HPDE6-E6E7 (cell line): Measurements from ENCODE around the gene ART3.

ENCODE experiments used
- DNase-seq: peaks from one replicate; pipeline ENCODE4 v3.0.0; 2011; ENCODE audit warnings: missing footprints; ENCODE audit errors: extremely low spot score

ART3 gene

DNA sequence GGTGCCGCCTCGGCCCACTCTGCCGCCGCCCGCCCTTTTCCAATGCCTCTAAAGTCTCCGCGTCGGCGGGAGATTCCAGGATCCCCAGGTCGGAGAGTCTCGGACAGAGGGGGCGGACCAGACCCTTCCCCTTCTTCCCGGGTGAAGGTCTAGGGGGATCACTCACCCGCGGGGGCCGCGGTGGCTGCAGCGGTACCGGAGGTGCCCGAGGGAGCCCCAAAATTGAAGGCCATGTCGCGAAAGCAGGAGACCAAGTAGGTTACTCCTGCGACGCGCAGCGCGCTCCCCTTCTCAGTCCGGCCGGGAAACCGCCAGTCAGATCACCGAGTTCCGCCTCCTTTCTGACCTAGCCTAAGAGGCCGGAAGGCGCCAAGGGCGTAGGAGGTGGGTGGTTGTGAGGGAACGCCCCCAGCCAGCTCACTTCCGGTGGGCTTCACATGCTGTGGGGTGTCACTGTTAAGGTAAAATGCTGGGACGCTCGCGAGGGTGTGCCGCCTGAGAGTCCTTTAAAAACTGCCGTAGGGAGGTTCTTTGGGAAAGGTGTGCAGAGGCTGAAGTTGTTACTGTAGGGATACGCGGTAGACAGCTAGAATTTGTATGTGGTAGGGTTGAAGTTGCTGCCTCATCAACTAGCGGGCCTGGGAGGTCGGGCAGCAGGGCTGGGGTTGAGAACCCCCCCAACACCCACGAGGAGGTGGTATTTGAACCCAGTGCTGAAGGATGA lies 73.8 kb downstream of the ART3 start, which contains the start of gene NUP54:
NUP54 (minus strand) TSS at position 256 of the 724 bp plus-strand sequence; CDS start at position 233, 23 bp downstream.
- DNase-seq: peak; percentile 92

DNA sequence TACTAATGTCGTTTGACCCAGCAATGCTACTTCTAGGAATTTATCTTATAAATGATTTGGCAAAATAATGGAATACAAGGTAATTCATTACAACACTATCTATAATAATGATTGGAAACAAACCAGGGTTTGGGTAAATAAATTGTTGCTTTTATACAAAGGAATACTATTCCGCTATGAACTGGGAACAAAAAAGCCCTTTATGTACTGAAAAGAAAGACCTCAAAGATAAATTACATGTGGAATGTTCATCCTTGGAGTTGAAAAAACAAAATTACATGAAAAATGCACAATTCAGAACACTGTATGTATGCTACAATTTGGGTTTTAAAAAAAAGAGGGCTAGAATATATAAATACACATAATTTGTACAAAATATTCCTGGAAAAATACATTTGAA lies 78.8 kb downstream of the ART3 start:
- DNase-seq: no peak

DNA sequence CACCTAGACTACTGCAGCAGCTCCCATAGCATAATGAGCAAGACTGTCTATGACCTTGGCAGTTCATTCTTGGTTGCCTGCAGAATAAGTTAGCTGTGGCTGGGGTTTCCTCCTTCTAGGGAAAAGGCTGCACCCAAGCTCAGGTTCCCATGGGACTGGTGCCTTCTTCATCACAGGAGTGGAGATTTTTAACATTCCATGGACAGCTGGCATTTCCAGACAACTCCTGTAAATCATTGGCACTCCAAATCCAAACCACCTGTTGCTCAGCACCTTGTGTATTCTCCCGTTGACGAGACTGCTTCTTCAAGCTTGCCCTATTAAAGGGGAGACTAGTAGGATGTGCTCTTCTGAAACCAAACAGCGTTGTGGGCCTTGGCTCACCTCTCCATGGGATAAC lies 81.5 kb downstream of the ART3 start:
- DNase-seq: no peak

DNA sequence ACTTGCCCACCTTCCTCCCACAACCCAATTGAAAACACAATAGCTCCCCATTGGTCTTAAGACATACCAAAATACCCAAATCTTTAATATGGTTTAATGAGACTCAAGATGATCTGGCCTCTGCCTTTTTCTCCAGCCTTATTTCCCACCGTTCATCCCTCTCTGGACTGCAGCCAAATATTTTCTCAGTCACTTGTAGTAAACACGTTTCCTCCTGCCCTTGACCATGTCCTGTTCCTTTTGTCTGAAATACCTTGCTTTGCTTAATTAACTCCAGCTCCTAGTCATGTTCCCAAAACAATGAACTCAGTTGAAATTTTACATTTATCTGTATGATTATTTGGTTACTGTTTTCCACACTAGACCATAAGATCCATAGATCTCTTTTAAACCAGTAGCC lies 82.1 kb downstream of the ART3 start:
- DNase-seq: no peak

DNA sequence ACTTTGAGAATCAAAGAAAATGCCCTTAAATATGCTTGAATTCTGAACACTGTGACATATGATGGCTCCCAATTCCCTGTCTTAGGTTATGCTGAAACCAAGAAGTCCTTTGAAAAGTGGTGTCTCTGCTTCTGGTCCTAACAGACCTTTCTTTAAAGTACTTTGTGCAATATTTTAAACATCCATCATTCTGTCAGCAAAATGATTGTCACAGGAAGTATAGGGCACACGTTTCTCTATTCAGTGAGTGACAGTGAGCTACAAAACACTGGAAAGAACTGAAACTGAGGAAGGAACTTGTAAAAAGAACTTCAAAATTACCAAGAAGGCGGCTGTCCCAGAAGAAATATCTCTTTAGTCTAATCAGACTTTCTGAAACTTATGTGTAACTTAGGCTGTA lies 85.8 kb downstream of the ART3 start:
- DNase-seq: no peak
